GM18526 (cell line): ENCODE measurements around the gene SLC35F5.

Experiments used
- POLR2A ChIP-seq: IDR thresholded peaks from 3 replicates; pipeline ENCODE4 v1.6.1; 2011; ENCODE audit not compliant: insufficient read length; ENCODE audit errors: extremely low read depth

SLC35F5 gene

DNA sequence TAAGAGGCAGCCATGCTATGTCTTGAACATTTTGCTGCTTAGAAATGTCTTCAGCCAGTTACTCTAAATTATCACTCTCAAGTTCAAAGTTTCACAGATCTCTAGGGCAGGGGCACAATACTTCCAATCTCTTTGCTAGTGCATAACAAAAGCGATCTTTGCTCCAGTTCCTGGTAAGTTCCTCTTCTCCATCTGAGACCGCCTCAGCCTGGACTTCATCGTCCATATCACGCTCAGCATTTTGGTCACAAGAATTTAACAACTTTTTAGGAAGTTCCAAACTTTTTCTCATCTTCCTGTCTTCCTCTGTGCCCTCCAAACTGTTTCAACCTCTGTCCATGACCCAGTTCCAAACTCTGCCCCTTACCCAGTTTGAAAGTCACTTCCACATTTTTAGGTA lies 8.8 kb upstream of the SLC35F5 start:
- no peak for TF ChIP-seq POLR2A

DNA sequence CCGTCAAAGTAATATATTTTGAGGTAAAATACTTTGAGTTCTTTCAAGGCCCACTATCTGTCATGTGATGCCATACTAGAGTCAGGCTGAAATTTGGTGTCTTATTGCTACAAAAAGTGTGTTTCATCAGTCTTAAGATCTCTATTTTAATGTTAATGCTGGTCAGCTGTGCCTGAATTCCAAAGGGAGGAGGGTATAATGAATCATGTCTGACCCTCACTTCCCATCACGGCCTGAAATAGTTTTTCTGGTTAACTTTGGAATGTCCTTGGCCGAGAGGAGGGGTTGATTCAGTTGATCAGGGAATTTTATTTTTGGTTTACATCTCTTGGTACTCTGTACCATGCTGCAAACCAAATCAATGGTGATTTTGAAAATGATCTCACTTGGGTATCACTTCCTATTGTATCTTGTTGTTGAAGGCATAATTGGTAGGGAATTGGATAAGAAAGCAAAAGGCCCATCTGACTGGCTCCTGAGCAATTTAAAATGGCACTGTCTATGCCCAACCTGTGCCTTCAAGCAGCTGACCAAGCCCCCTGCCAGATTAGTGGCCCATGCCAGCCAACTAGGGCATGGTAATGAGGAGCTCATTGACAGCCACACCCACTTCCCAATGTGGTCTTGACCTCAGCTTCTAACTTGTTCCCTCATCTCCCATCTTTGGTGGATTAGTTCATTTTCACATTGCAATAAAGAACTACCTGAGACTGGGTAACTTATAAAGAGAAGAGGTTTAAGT lies 6.1 kb upstream of the SLC35F5 start:
- TF ChIP-seq POLR2A, result no peak

GRCh38 chr2:113760400-113760799 lies 4.0 kb upstream of the SLC35F5 start:
- TF ChIP-seq POLR2A, result no peak

DNA sequence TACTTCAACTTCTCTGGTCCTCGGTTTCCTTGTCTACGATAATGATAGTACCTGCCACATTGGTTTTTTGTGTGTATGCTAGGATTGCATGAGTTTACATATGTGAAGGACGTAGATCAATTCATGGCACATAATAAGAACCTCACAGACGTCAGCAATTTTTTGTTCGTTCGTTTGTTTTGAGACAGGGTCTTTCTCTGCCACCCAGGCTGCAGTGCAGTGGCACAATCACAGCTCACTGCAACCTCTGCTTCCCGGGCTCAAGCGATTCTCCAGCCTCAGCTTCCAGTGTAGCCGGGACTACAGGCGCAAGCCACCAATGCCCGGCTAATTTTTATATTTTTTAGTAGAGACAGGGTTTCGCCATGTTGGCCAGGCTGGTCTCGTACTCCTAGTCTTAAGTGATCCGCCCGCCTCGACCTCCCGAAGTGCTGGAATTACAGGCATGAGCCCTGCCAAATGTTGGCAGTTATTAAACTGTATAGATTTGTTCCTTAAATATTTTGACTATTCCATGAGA lies 756 bp upstream of the SLC35F5 start:
- TF ChIP-seq POLR2A, result no peak

- no peak for TF ChIP-seq POLR2A
Observed at GRCh38 chr2:113755835-113756354, 547 bp downstream of the SLC35F5 start.

DNA sequence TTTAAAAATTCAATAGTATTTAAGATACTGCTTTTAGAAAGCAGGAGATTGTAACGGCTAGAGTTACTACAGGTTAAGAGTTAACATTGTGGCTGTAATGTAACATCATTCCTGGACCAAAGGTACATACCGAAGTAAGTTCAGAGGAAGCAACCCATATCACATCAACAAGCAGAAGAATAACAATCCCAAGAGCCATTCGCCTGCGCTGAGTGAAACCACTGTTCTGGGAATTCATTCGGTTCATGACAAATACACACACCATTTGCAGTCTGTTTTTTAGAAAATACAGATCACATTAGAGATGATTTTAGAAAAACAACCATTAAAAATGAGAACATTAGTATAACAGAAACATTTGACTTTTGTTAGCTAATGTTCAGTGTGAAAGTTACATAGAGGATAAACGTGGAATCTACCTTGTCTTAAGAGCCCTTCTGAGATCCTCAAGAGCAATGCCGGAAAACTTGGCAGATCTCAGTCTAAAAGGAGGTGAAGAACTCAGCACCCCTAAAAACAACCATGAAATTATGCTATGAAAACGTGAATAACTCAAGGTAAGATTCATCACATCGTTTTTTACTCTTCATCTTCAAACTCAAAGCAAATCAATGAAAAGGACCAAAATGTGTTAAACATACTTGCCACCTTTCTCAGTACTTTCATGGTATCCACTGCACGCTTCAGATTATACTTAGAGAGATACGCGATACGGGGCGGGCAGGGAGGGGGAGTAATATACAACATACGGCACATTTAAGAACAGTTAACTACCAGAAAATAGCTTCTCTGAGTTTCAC lies 1.2 kb downstream of the SLC35F5 start:
- no peak for TF ChIP-seq POLR2A

DNA sequence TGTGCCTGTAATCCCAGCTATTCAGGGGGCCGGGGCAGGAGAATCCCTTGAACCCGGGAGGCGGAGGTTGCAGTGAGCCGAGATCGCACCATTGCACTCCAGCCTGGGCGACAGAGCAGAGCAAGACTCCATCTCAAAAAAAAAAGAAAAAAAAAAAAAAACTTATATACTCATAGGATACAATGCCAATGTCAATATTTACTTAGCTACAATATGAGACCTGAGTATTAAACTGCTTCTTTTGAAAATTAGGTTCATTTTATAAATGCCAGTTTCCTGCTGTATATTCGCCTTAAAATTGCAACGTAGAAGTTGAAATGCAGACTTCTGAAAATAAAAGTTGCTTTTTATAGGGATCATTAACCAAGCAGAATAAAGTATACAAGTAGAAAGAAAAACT lies 2.3 kb downstream of the SLC35F5 start:
- no peak for TF ChIP-seq POLR2A

- TF ChIP-seq POLR2A, result no peak
Observed at GRCh38 chr2:113750385-113750784, 6.1 kb downstream of the SLC35F5 start.

DNA sequence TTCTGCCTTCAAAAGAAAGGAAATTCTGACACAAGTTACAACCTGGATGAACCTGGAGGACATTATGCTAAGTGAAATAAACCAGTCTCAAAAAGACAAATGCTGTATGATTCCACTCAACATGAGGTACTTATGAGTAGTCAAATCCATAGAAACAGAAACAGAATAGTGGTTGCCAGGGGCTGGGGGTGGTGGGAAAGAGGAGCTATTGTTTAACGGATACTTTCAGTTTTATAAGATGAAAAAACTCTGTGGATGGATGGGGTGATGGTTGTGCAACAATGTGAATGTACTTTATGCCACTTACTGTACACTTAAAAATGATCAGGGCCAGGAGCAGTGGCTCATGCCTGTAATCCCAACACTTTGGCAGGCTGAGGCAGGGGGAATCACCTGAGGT lies 15.4 kb downstream of the SLC35F5 start:
- TF ChIP-seq POLR2A, result no peak

DNA sequence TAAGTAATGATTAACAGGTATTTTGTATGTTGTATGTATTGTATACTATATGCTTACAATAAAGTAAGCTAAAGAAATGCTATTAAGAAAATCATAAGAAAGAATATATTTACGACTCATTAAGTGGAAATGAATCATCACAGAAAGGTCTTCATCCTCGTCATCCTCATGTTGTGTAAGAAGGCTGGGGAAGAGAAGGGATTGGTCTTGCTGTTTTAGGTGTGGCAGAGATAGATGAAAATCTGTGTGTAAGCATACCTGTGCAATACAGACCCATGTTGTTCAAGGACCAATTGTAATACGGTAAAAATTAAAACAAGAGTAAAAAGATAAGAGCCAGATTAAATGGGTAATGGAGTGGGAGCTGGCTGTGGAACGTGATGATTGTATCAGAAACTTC lies 16.6 kb downstream of the SLC35F5 start:
- TF ChIP-seq POLR2A, result no peak

DNA sequence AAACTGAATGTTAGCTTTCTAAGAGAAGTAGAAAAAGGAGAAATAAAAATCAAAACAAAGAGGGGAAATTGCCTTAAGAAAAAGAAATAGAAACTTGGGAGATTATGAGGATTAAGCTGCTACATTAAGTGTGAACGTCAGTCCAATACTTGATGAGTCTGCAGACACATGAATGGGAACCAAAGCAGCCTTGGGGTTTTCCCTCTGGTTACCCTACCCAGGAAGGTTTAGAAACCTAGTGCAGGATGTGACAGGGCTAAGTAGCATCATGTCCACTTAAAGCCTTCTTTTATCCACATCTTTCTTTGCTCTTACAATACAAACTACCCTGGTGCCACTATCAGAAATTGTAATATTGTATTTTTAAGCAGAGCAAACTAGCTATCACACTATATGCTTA lies 22.3 kb downstream of the SLC35F5 start:
- no peak for TF ChIP-seq POLR2A

- no peak for TF ChIP-seq POLR2A
Observed at GRCh38 chr2:113724010-113724409, 32.4 kb downstream of the SLC35F5 start.

GRCh38 chr2:113723411-113723810 lies 33.0 kb downstream of the SLC35F5 start:
- no peak for TF ChIP-seq POLR2A

DNA sequence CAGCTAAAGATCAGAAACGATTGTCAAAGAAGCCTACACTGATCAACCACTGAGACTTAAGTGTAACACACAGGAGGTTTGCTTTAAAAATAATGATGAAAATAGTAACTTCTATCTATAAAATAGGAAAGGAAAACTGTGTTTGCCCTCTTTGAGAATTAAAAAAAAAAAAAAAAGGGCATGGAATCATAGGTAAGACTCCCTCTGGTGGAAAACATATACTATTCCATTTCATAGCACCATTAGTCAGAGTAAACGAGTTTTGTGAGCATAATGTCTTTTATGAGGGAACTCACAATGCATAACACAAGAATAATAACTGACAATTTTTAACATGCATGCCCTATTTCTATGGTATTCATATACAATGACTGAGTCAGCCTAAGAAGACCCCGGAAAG lies 36.3 kb downstream of the SLC35F5 start:
- TF ChIP-seq POLR2A, result no peak

GRCh38 chr2:113716291-113716690 lies 40.2 kb downstream of the SLC35F5 start:
- no peak for TF ChIP-seq POLR2A

DNA sequence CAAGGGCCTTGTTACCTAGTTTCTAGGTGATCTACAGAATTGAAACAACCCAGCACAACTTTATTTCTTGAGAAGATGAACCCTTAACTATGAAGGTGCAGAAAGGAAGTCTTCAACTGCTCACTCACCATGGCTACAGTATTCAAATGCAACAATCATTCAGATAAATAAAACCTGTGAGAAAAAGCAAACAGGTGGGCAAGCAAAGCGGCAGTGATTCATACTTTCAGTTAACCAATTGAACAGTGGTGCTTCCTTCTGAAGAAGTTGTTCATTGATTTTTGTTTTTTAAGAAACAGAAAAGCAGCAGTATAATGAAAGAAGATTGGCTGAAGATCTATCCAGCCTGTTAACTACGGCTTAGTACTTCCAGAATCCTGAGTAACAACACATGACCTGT lies 43.5 kb downstream of the SLC35F5 start:
- no peak for TF ChIP-seq POLR2A

GRCh38 chr2:113711851-113712250 lies 44.6 kb downstream of the SLC35F5 start:
- no peak for TF ChIP-seq POLR2A

DNA sequence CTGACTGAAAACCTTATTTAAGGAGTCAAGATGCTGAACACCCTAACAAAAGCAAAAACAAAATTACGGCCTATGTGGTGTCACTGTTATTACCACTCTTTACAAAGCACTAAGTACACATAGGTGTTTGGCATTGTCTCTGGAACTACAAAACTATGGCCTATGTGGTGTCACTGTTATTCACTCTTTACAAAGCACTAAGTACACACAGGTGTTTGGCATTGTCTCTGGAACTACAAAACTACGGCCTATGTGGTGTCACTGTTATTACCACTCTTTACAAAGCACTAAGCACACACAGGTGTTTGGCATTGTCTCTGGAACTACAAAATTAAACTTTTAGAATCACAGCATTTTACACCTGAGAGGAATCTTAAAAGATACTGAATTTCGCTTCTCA lies 47.4 kb downstream of the SLC35F5 start:
- TF ChIP-seq POLR2A, result no peak
